ENCODE results near the gene ATP1B1.

Gene ATP1B1

DNA sequence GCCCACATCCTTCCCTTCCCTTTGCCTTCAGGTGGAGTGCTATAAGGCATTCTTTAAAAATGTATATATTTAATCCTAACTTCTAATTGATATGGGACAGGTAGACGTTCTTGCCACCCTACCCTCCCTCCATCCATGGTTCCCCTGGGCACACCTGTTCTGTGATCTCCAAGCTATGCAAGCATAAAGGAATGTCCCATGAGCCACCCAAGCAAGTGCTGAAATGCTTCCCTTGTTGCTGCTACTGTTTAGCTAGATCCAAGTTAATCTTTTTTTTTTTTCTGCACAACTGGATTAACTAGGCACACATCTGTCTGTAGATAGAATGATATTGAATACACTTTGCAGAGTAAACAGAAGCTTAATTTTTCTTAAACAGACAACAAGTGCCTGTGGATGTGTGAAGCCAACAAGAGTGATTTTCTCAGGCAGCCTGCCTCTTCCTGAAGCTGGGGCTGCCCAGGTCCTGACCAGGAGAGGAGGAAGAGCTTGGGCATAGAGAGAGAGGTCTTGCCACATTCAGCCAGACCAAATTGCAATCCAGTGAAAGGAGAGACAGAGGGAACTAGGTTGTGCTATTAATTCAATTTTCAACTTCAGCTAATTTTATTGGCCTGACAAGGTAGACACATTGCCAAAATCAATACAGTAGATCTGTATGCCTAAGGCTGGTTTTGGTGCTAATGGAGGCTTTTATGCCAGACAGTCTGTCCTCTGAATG, 28.2 kb upstream of the ATP1B1 start:
- TF ChIP-seq TAF1 (IDR thresholded peaks at IDR 0.05; ENCODE audit: borderline replicate concordance, insufficient read depth, low read length) (no peak), FOXP2 (optimal IDR thresholded peaks at IDR 0.05; ENCODE audit: borderline replicate concordance, extremely low read depth, extremely low read length, insufficient read depth) (no peak), SIN3A (IDR thresholded peaks at IDR 0.05; ENCODE audit: borderline replicate concordance, insufficient read depth, low read length) (no peak), POLR2AphosphoS5 (IDR thresholded peaks at IDR 0.05; ENCODE audit: low read depth, low read length) (no peak)
- TF ChIP-seq, protein P1, sequence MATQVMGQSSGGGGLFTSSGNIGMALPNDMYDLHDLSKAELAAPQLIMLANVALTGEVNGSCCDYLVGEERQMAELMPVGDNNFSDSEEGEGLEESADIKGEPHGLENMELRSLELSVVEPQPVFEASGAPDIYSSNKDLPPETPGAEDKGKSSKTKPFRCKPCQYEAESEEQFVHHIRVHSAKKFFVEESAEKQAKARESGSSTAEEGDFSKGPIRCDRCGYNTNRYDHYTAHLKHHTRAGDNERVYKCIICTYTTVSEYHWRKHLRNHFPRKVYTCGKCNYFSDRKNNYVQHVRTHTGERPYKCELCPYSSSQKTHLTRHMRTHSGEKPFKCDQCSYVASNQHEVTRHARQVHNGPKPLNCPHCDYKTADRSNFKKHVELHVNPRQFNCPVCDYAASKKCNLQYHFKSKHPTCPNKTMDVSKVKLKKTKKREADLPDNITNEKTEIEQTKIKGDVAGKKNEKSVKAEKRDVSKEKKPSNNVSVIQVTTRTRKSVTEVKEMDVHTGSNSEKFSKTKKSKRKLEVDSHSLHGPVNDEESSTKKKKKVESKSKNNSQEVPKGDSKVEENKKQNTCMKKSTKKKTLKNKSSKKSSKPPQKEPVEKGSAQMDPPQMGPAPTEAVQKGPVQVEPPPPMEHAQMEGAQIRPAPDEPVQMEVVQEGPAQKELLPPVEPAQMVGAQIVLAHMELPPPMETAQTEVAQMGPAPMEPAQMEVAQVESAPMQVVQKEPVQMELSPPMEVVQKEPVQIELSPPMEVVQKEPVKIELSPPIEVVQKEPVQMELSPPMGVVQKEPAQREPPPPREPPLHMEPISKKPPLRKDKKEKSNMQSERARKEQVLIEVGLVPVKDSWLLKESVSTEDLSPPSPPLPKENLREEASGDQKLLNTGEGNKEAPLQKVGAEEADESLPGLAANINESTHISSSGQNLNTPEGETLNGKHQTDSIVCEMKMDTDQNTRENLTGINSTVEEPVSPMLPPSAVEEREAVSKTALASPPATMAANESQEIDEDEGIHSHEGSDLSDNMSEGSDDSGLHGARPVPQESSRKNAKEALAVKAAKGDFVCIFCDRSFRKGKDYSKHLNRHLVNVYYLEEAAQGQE (IDR thresholded peaks at IDR 0.05; ENCODE audit: insufficient read depth in 1 of 2, low read depth in 2 of 2, low read length in 2 of 2): no peak

DNA sequence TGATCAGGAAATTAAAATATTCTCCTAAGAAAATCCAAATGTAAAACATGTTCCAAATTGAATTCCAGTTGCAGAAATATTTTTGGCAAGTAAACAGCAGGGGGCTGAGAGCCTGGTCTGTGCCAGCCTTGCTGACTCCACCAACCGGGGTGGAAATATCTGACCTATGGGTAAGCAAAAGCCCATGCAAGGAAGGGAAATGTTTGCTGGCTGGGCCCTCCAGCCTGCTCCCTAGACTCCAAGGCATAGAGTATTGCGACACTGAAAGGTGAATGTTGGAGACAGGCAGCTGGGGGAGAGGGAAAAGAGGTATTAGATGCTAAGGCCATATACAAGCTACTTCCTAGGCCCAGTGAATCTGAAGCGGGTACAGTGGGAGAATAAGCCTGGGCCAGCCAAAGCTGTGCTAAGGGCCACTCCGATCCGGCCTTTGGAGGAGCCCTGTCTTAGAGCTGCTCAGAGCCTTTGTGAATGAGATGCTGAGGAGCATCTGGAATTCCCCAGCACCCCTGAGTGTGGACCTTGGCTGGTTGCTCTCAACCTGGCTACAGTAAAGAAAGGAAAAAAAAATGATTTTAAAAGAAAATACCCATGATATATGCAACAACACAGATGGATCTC, 24.9 kb upstream of the ATP1B1 start:
- TF ChIP-seq FOXP2 (optimal IDR thresholded peaks at IDR 0.05; ENCODE audit: borderline replicate concordance, extremely low read depth, extremely low read length, insufficient read depth): no peak
- TF ChIP-seq, protein P1 (IDR thresholded peaks at IDR 0.05; ENCODE audit: insufficient read depth in 1 of 2, low read depth in 2 of 2, low read length in 2 of 2): no peak
- no peak for TF ChIP-seq POLR2AphosphoS5 (IDR thresholded peaks at IDR 0.05; ENCODE audit: low read depth, low read length)
- TF ChIP-seq TAF1 (IDR thresholded peaks at IDR 0.05; ENCODE audit: borderline replicate concordance, insufficient read depth, low read length): no peak
- TF ChIP-seq SIN3A (IDR thresholded peaks at IDR 0.05; ENCODE audit: borderline replicate concordance, insufficient read depth, low read length): no peak

DNA sequence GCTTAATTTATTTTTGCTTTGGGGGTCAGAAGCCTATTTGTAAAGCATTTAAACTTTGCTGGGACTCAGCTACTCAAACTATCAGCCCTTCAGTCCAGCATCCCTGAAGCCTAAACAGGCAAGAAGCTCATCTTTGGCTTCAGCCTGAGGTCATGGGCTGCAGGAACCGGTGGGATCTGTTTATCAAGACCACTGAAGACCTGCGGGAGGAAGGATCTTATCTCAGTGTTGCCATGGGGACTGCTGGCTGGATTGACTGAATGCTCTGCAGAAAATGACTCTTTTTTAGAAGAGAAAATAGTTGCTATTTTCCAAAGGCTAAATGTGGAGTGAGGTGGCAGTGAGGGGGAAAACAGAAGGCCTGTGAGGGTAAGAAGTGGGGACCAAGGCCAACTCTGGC, 20.6 kb upstream of the ATP1B1 start:
- no peak for TF ChIP-seq TAF1 (IDR thresholded peaks at IDR 0.05; ENCODE audit: borderline replicate concordance, insufficient read depth, low read length)
- no peak for TF ChIP-seq SIN3A (IDR thresholded peaks at IDR 0.05; ENCODE audit: borderline replicate concordance, insufficient read depth, low read length)
- no peak for TF ChIP-seq POLR2AphosphoS5 (IDR thresholded peaks at IDR 0.05; ENCODE audit: low read depth, low read length)
- TF ChIP-seq FOXP2 (optimal IDR thresholded peaks at IDR 0.05; ENCODE audit: borderline replicate concordance, extremely low read depth, extremely low read length, insufficient read depth): no peak
- TF ChIP-seq, protein P1 (IDR thresholded peaks at IDR 0.05; ENCODE audit: insufficient read depth in 1 of 2, low read depth in 2 of 2, low read length in 2 of 2): no peak

DNA sequence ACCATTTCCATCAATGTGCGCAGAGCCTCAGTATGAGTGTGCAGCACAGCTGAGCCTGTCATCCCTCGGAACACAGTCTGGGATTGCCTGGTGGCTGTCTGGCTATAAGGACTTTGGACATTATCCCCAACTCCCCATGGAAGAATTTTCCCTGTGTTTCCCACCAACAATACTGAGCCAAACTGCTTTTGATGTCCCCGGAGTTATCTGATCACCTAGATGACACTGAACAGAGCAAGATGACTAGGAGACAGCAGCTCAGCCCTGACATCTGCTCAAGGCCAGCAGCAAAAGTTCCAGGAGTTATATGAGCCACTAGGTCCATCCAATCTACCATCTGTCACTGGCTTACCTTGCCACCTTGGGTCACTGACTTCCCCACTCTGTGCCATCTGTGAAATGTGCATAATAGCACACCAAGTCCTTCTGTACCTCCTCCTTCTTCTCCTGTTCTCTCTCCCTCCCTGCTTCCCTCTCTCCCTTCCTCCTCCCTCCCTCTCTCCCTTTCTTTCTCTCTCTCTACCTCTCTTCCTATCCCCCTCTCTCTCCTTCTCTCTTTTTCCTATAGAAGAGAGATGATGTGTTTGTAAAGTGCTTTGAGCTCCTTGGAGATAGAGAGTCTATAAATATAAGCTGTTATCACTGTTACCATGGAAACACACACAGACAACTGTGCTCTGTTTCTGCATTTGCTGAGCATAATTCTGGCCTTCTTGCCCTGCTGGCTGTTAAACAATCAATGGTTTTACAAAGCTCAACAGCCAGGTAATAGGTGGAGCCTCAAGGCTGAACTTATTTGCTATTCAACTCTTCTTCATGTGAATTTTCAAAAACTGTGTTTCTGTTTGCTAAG, 19.7 kb upstream of the ATP1B1 start:
- TF ChIP-seq POLR2AphosphoS5 (IDR thresholded peaks at IDR 0.05; ENCODE audit: low read depth, low read length): no peak
- TF ChIP-seq, protein P1 (IDR thresholded peaks at IDR 0.05; ENCODE audit: insufficient read depth in 1 of 2, low read depth in 2 of 2, low read length in 2 of 2): no peak
- no peak for TF ChIP-seq FOXP2 (optimal IDR thresholded peaks at IDR 0.05; ENCODE audit: borderline replicate concordance, extremely low read depth, extremely low read length, insufficient read depth)
- TF ChIP-seq SIN3A (IDR thresholded peaks at IDR 0.05; ENCODE audit: borderline replicate concordance, insufficient read depth, low read length): no peak
- TF ChIP-seq TAF1 (IDR thresholded peaks at IDR 0.05; ENCODE audit: borderline replicate concordance, insufficient read depth, low read length): no peak

Data from PFSK-1 (cell line).